H1 (cell line): ENCODE measurements around the gene SUOX.

Source experiments
- CTCF ChIP-seq, 3 experiments: IDR thresholded peaks; 1 replicate in 2 of 3; 2 replicates in 1 of 3; pipeline versions ENCODE4 v1.5.1 to v1.6.1; 2011; ENCODE audit warnings: low read length in 3 of 3, mild to moderate bottlenecking in 3 of 3, inconsistent platforms in 2 of 3, low read depth in 1 of 3, moderate library complexity in 1 of 3; ENCODE audit not compliant: insufficient read depth in 1 of 3; ENCODE audit errors: control extremely low read depth in 1 of 3
- GABPA ChIP-seq: IDR thresholded peaks from 2 replicates; pipeline ENCODE4 v1.6.1; 2011; ENCODE audit warnings: mild to moderate bottlenecking, low read length, moderate library complexity, borderline replicate concordance; ENCODE audit not compliant: insufficient read depth
- JUND ChIP-seq: IDR thresholded peaks from 2 replicates; pipeline ENCODE4 v1.6.1; 2011; ENCODE audit warnings: mild to moderate bottlenecking, improper control_type of control experiment, low read length

GRCh38 chr12:55974308-55974730, 22.8 kb upstream of the SUOX start:
- TF ChIP-seq GABPA: no peak
- TF ChIP-seq CTCF (IDR thresholded peaks at IDR 0.05; ENCODE audit: control extremely low read depth in 1 of 3, insufficient read depth in 1 of 3, low read depth in 1 of 3, low read length in 3 of 3): no peak
- TF ChIP-seq JUND: no peak
